ENCODE measurements around the gene PREX1. TPM values are rescaled to one million over a fixed set of nuclear protein-coding genes. Genes with fewer than 3 reads are reported as not detected.

The PREX1 gene
- total and polyA plus RNA-seq, 2 donors (not counting 3 experiments of a cell fraction or from before 2014, with no cell fraction given) = 51.3 to 72.9 TPM

- no TSS peak for BruUV-seq (replicated peaks)
- no peak for DNase-seq (ENCODE audit: low read depth, low spot score)
- POLR2A ChIA-PET = no interaction called here
- CTCF ChIA-PET = no interaction called here
- Histone ChIP-seq H3K27me3 (ENCODE audit: control insufficient read depth in 2 of 2, insufficient read depth in 2 of 2, low read length in 2 of 2) (no peaks in the 10 kb centered on the region), H3K27ac (ENCODE audit: insufficient read depth, low read depth, low read length) (no peak overlapping the region), H3K36me3 (ENCODE audit: control insufficient read depth in 2 of 2, extremely low read depth in 1 of 2, insufficient read depth in 2 of 2, low read length in 2 of 2) (no peaks in the 10 kb centered on the region), H3K9me3 (replicated peaks; ENCODE audit: control insufficient read depth, insufficient read depth, low read length) (no peaks in the 10 kb centered on the region), H3K4me3 (replicated peaks in 1 of 3; ENCODE audit: insufficient read depth in 1 of 3, low read depth in 1 of 3, low read length in 3 of 3) (no peak overlapping the region), H4K20me1 (replicated peaks; ENCODE audit: control insufficient read depth, extremely low read depth, insufficient read depth, low read length) (peaks cover 2% of the 10 kb centered on the region), H3K4me2 (ENCODE audit: insufficient read depth, low read length) (no peak overlapping the region), H3K79me2 (ENCODE audit: control insufficient read depth, insufficient read depth, low read length) (peaks cover 98% of the 10 kb centered on the region), H3K9ac (replicated peaks; ENCODE audit: extremely low read depth, insufficient read depth, low read length) (no peak overlapping the region), H2AFZ (ENCODE audit: low read depth, low read length) (no peak overlapping the region), H3K4me1 (ENCODE audit: control insufficient read depth, extremely low read depth, insufficient read depth, low read length) (peaks cover 6% of the 10 kb centered on the region), H3K9me1 (replicated peaks; ENCODE audit: control insufficient read depth, extremely low read depth, insufficient read depth, low read length) (no peaks in the 10 kb centered on the region)
- FAIRE-seq = no peak
- TF ChIP-seq POLR2AphosphoS5 (IDR thresholded peaks at IDR 0.05; ENCODE audit: insufficient read depth, low read depth, low read length) (no peak), POLR2A (IDR thresholded peaks at IDR 0.05; ENCODE audit: low read depth, low read length) (no peak), GATA2 (IDR thresholded peaks at IDR 0.05; ENCODE audit: insufficient read depth, insufficient read length, low read depth, low read length) (no peak), EZH2 (IDR thresholded peaks at IDR 0.05; ENCODE audit: borderline replicate concordance, low read depth, low read length, severe bottlenecking) (no peak)
- TF ChIP-seq, protein P1, sequence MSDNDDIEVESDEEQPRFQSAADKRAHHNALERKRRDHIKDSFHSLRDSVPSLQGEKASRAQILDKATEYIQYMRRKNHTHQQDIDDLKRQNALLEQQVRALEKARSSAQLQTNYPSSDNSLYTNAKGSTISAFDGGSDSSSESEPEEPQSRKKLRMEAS (IDR thresholded peaks at IDR 0.05; ENCODE audit: insufficient read depth, insufficient read length) = no peak
- TF ChIP-seq, protein P2, sequence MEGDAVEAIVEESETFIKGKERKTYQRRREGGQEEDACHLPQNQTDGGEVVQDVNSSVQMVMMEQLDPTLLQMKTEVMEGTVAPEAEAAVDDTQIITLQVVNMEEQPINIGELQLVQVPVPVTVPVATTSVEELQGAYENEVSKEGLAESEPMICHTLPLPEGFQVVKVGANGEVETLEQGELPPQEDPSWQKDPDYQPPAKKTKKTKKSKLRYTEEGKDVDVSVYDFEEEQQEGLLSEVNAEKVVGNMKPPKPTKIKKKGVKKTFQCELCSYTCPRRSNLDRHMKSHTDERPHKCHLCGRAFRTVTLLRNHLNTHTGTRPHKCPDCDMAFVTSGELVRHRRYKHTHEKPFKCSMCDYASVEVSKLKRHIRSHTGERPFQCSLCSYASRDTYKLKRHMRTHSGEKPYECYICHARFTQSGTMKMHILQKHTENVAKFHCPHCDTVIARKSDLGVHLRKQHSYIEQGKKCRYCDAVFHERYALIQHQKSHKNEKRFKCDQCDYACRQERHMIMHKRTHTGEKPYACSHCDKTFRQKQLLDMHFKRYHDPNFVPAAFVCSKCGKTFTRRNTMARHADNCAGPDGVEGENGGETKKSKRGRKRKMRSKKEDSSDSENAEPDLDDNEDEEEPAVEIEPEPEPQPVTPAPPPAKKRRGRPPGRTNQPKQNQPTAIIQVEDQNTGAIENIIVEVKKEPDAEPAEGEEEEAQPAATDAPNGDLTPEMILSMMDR (IDR thresholded peaks at IDR 0.05; ENCODE audit: extremely low read depth in 1 of 2, insufficient read depth in 1 of 2, low read depth in 1 of 2, low read length in 2 of 2) = no peak
- intact Hi-C loops (cut with micrococcal nuclease) (no loop called here), dilution Hi-C loops (cut with MboI; ENCODE audit: extremely low pct_ligation_motif_present, low sequenced_read_pairs) (no loop called here)
Observed at GRCh38 chr20:48785801-48786200, 42.0 kb downstream of the PREX1 start.

DNA sequence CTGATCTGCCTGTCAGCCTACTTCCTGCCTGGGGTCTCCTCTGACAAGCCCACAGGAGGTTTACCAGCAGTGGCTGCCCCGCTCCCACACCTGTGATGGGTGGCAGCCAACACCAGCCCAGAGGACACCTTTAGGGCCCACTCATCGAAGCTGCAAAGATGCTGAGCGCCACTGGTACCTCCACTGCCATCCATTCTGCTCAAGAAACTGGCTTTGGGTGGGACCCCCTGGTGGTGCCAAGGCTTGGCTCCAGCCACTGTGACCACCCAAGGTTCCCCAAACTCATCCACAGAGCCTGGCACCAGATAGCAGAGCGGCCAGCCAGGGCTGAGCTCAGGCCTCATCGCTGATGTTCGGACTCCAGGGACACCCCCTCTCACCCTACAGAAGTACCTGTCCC lies 42.5 kb downstream of the PREX1 start:
- FAIRE-seq (no peak), DNase-seq (ENCODE audit: low read depth, low spot score) (no peak)
- no peak overlapping the region for H3K9ac ChIP-seq (replicated peaks; ENCODE audit: extremely low read depth, insufficient read depth, low read length)
- H3K4me2 ChIP-seq (ENCODE audit: insufficient read depth, low read length) = no peak overlapping the region
- no peaks in the 10 kb centered on the region for H3K9me1 ChIP-seq (replicated peaks; ENCODE audit: control insufficient read depth, extremely low read depth, insufficient read depth, low read length)
- H3K36me3 ChIP-seq (ENCODE audit: control insufficient read depth in 2 of 2, extremely low read depth in 1 of 2, insufficient read depth in 2 of 2, low read length in 2 of 2) = no peaks in the 10 kb centered on the region
- ChIA-PET POLR2A (no interaction called here), CTCF (no interaction called here)
- H3K4me3 ChIP-seq (replicated peaks in 1 of 3; ENCODE audit: insufficient read depth in 1 of 3, low read depth in 1 of 3, low read length in 3 of 3) = no peak overlapping the region
- intact Hi-C loops (cut with micrococcal nuclease) = no loop called here
- no peak for TF ChIP-seq GATA2 (IDR thresholded peaks at IDR 0.05; ENCODE audit: insufficient read depth, insufficient read length, low read depth, low read length)
- no peak for TF ChIP-seq JUN (IDR thresholded peaks at IDR 0.05; ENCODE audit: borderline replicate concordance, insufficient read depth, insufficient read length, low read depth)
- TF ChIP-seq EZH2 (IDR thresholded peaks at IDR 0.05; ENCODE audit: borderline replicate concordance, low read depth, low read length, severe bottlenecking) = no peak
- TF ChIP-seq, protein P2 (IDR thresholded peaks at IDR 0.05; ENCODE audit: extremely low read depth in 1 of 2, insufficient read depth in 1 of 2, low read depth in 1 of 2, low read length in 2 of 2) = no peak
- TF ChIP-seq, protein P1 (IDR thresholded peaks at IDR 0.05; ENCODE audit: insufficient read depth, insufficient read length) = no peak
- TF ChIP-seq FOS (IDR thresholded peaks at IDR 0.05; ENCODE audit: borderline replicate concordance, insufficient read depth, low read length) = no peak
- TF ChIP-seq POLR2AphosphoS5 (IDR thresholded peaks at IDR 0.05; ENCODE audit: insufficient read depth, low read depth, low read length) = no peak
- no peak for TF ChIP-seq MYC (IDR thresholded peaks at IDR 0.05; ENCODE audit: low read depth, low read length)
- no peak for TF ChIP-seq POLR2A (IDR thresholded peaks at IDR 0.05; ENCODE audit: low read depth, low read length)
- H3K27me3 ChIP-seq (ENCODE audit: control insufficient read depth in 2 of 2, insufficient read depth in 2 of 2, low read length in 2 of 2) = no peaks in the 10 kb centered on the region
- dilution Hi-C loops (cut with MboI; ENCODE audit: extremely low pct_ligation_motif_present, low sequenced_read_pairs) = no loop called here
- H2AFZ ChIP-seq (ENCODE audit: low read depth, low read length) = no peak overlapping the region
- H4K20me1 ChIP-seq (replicated peaks; ENCODE audit: control insufficient read depth, extremely low read depth, insufficient read depth, low read length) = peaks cover 4% of the 10 kb centered on the region
- H3K27ac ChIP-seq (ENCODE audit: insufficient read depth, low read depth, low read length) = no peak overlapping the region
- H3K9me3 ChIP-seq (replicated peaks; ENCODE audit: control insufficient read depth, insufficient read depth, low read length) = no peaks in the 10 kb centered on the region
- peaks cover 6% of the 10 kb centered on the region for H3K4me1 ChIP-seq (ENCODE audit: control insufficient read depth, extremely low read depth, insufficient read depth, low read length)
- peaks cover 98% of the 10 kb centered on the region for H3K79me2 ChIP-seq (ENCODE audit: control insufficient read depth, insufficient read depth, low read length)
- BruUV-seq (replicated peaks) = no TSS peak
